ENCODE measurements around the gene ETV1.

The ETV1 gene

DNA sequence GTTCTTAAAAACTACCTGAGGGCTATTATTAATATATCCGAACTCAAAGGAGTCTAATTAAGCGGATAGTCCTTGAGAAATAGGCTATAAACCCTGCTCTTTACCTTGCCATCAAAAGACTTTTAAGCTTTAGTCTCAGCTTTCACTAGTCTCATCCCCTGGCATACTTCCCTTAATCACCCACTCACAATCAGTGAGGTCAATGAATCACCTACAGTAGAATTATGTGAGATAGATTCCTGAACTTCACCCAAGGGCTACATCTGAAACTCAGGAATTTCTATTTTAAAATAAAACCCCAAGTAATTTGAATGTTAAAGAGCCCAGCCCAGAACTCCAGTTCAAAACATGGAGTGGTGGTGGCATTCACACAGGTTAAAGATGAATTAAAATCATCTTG is 108.7 kb downstream of the ETV1 start:
- DNase-seq (ENCODE audit: low read depth, low spot score), result no peak

DNA sequence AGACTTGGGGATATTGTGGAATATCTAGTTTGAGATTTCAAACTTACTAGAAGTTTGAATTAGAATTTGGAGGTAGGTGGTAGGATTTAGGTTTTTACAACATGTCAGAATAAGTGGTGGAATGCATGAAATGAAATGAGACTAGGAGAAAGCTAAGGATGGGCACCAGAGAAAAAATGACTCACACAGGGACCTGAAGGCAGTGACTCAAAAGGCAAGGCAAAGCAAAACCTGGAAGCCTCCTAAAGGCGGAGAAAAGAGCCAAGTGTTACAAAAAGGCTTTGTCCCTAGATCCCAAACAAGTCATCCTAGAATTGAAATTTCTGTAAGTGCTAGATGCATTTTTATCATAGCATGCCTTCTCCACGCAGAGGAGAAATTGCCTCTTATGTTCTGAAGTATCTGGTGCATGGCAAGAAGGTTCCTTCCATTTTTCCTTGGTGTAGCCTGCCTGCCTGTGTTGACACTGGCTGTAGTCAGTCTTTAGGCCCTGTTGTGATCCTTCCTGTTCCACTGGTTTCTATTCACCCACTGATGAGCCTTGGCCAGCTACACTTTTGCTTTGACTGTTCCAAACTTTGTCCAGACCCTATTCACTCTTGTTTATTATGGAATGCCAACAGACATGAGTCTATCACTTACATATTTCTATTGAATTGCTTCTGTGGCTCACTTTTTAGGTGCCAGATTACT is 109.3 kb downstream of the ETV1 start:
- peak; percentile 3 for DNase-seq (ENCODE audit: low read depth, low spot score)

DNA sequence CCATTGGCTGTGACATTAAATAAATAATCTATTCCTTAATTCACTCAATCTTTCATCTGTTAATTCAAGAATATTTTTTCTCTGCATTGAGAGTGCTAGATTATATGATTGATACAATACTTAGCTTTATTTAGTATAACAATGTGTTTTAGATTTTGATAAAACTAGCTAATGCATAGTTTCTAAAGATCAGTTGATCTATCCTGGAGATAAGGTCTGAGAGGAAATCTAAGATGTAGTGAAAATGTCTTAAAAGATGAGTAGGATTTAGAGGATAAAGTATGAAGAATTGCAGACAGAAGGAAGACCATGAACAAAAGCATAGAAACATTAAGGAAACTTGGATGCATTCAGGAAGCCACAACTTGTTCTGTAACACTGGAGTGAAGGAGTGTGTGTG is 110.3 kb downstream of the ETV1 start:
- no peak for DNase-seq (ENCODE audit: low read depth, low spot score)

DNA sequence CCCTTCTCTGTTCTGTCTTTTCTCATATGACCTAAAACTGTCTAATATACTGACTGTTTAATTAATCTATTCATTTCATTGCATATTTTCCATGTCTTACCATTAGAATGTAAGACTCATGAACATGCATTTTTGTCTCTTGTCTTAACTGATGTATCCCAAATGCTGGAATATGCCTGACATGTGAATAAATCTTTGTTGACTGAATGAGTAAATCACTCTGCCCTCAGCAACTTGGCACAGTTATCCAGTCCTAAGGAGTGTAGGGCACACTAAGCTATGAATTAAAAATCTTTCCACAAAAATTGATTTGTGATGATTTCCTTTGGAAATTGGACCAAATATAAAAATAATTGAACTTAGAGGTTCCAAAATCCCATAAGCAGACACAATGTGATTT is 111.3 kb downstream of the ETV1 start:
- no peak for DNase-seq (ENCODE audit: low read depth, low spot score)

DNA sequence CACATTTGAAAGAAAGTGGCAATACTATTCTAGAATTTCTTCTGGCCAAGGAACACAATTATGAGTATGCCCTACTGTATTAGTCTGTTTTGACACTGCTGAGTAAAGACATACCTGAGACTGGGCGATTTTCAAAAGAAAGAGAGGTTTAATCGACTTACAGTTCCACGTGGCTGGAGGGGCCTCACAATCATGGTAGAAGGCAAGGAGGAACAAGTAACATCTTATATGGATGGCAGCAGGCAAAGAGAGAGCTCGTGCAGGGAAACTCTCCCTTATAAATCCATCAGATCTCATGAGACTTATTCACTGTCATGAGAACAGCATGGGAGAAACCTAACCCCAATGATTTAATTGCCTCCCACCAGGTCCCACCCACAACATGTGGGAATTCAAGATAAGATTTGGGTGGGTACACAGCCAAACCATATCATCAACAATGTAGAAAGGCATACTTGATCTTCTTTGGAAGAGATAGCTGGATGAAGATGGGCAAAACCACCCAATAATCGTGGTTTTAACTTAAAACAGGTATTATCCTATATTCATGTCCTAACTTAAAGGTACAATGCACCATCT is 113.9 kb downstream of the ETV1 start:
- DNase-seq (ENCODE audit: low read depth, low spot score), result no peak

DNA sequence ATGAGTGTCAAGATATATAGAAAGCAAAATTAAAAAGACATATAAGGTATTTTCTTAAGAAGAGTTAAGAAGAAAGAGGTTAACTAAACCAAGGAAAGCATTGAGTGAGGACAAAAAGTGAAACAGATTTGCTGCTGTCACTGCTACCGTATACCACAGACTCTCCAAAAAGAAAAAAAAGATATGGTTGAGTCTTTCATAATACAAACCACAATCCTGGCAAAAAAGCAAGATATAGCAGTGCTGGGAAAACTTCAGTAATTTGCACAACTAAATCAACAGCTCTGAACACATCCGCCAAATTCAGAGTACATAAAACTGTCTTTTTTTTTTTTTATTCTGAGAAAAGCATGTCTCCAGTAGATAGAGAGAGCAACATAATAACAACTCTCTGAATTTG is 114.7 kb downstream of the ETV1 start:
- no peak for DNase-seq (ENCODE audit: low read depth, low spot score)

DNA sequence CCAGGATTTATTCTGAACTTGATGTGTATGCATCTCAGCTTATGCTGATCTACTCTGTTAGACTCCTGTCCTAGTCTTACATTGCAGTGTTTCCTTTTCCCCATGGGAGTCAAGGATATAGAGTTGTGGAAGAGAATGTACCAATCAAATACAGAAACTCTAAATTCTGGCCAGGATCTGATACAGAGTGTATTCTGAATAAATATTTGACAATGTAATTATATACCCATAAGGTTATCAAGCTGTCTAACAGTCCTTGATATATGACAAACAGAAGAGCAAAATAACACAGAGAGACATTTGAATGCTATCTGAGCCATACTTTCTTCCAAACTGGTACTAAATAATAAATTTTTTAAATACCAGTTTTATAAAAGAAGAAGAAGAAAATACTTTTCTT is 116.8 kb downstream of the ETV1 start:
- no peak for DNase-seq (ENCODE audit: low read depth, low spot score)

DNA sequence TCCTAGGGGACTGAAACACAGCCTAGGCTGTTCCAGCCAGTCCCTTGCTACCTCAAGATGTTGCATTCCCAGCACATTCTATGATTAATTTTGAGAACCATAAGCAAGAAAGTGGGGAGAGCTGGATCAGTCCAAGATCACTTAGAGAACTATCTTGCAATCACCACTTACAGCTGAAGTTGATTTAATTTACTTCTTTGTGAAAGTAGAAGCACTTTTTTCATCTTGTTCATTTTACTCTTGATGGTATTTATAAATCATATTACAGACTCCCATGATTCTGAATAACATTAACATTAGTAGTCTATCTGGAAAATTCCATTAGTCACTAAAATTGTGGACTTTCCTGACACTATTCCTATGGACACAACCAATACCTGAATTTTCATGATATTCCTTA is 118.5 kb downstream of the ETV1 start:
- no peak for DNase-seq (ENCODE audit: low read depth, low spot score)

DNA sequence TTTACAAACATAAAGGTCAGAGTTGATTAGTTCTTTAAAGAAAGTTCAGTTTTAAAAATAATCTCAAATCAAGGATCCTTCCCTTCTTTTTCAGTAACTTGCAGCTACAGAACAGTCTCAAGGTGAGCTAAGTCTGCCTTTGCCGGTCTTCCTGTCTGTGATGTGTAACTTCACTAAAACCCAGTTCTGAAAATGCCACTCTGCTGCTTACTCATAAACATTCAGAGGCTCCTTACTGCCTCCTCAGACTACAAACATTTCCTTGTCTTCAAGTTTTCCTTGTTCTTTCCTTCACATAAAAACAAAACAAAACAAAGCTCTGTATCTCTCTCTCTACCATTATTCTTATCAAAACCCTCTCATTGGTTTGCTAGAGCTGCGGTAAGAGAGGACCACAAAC is 128.7 kb downstream of the ETV1 start:
- DNase-seq (ENCODE audit: low read depth, low spot score), result no peak

DNA sequence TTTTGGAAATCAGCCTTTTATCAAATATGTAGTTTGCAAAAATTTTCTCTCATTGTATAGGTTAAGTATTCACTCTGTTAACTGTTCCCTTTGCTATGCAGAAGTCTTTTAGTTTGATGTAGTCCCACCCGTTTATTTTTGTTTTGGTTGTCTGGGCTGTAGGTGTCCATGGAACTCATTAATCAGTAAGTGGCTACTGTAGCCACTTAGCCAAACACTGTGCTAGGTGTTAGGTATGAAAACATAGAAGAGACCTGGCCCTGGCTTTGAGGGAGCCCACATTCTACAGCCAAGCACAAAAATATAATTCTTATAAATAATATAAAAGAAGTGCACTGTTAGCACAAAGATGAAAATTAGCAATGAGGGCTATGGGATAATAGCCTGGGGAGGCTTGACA is 133.5 kb downstream of the ETV1 start:
- no peak for DNase-seq (ENCODE audit: low read depth, low spot score)

DNA sequence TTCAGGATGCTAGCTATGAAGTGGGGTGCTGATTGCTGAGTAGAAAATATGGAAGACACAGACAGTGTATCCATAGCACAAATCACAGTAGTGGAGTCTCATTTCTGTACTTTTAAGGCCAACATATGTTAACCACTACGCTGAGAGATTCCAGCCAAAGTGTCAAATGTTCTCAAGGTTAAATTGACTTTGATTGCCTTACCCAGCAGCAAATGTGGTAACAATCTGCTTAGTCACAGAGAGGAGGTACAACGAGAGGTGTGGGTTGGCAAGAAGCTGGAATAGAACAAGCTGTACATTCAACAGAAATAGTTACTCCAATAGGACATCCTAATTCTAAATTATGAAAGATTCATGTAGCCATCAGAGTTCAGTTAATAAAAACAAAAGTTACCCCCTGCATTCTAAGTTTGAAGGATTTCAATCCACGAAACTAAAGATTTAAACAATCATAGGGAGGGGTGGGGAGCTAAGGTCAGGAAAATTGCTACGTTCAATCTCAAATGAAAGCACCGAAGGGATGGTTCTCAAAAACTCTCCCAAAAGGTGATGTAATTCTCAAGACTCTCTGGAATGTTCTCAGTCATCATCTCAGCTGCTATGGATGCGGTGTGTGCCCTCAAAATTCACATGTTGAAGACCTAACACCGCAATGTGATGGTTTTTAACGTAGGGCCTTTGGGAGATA is 137.0 kb downstream of the ETV1 start:
- no peak for DNase-seq (ENCODE audit: low read depth, low spot score)

DNA sequence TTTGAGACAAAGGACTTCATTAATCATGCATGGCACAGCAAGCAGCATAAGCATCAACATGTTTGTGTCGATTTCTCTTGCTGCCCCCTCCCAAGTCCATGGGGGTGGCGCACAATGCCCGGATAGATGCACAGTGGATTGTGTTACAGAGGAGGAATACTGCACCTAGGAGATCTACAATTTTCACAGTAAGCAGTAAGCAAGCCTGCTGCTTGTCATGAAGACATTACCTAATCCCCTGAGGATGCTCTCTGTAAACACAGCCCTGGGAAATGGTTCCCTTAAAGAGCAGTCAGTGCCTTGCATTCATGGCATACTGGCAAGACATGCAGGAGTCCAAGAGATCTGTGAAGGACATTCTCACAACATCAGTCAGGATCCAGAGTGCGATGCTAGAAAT is 137.7 kb downstream of the ETV1 start:
- DNase-seq (ENCODE audit: low read depth, low spot score), result peak; percentile 38

DNA sequence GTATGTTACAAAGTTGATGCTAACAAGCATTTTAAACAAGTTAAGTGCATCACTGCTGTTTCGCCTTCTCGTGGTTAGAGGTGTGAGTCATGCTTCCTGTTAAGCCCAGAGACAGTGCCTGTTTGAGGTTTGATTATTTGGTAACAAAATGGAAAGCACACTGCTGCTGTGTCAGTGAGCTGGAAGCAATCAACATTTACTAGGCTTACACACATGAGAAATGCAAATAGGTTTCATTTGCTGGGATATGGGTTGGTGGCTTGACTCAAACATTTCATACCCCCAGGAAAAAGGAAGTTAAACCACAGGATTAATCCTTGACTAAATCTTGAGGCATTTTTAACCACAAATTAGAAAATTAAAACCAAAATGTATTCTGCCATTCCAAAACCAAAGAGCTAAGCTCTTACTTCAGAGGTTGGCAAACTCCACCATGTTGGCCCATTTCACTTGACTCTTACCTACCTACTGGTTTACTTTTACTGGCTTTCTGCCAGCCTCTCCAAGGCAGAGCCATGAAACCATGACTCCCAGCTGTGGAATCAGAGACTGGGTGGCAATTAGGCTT is 139.2 kb downstream of the ETV1 start:
- peak; percentile 29 for DNase-seq (ENCODE audit: low read depth, low spot score)

DNA sequence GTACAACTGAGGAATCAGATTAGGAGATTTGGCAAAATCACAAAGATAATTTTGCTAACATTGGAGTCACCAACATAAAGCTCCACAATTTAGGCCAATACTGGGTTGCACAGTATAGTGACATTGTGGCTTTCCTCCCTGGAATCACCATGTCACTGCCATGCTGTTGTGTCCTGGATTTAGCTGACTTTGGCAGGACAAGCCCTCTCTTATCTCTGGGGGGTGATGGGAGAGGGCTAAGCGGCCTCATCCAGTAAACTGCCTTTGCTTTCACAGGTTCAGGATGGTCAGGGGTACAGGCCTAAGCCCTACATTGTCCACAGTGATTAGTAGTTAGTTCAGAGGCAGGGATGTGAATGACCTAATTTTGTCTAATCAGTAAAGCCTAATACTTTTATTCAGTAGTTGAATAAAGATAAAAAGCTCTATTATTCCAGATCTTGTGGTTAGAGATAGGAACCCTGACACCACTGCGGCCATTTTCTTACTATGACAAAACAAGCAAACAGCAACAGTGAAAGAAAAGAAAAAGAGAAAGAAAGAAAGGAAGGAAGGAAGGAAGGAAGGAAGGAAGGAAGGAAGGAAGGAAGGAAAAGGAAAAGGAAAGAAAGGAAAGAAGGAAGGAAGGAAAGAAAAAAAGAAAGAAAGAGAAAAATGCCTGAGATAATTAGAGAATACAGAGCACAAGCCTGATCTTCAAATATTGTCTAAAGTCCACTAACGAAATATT is 140.1 kb downstream of the ETV1 start:
- DNase-seq (ENCODE audit: low read depth, low spot score), result no peak

DNA sequence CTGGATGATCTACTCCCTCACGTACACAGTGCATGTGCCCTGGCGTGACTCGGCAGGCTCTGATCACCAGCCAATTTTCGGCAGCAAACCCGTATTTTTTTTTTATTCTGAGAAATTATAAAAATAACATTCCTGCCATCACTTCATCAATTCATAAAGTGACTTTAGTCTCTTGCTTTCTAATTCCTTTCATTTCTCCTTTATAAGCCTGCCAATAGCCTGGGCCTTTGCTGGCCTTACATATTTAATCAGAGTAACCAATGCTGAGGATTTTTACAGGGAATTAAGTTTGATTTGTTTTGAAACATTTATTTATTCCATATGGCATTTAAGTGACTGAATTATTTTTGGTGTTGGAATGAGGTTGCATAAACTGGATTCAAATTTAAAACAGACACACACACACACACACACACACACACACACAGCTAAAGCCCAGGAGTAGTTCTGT is 140.8 kb downstream of the ETV1 start:
- no peak for DNase-seq (ENCODE audit: low read depth, low spot score)

DNA sequence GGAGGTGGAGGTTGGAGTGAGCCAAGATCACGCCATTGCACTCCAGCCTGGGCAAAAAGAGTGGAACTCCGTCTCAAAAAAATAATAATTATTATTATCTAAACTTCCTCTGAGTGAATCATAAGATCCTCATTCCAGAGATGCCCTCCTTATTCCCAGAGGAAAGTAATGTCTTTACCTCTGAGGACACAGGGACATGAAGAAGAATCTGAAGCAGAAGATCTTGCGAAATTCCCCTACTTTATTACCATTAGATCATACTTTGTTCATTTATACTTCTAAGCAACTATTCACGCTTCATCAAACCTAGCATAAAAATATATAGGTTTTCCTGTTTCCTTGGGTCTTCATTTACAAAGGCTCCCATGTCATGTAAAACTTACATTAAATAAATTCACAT is 143.1 kb downstream of the ETV1 start:
- DNase-seq (ENCODE audit: low read depth, low spot score), result no peak

DNA sequence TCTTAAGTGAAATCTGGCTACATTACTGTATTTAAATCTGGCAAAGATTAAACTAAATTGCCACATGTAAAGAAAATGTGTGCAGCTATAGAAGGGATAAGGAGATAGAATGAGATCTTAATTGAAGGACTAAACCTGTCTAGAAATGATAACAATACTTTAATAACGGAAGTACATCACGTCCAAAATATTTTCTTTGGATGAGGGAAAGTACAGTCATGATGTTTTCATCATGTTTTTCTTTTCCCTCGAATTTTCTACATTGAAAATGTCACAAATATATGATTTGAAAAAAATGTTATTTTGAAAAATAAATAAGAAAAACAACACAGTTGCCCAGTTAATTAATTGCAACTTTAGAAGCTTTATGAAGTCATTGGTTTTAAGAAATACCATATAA is 143.9 kb downstream of the ETV1 start:
- no peak for DNase-seq (ENCODE audit: low read depth, low spot score)

DNA sequence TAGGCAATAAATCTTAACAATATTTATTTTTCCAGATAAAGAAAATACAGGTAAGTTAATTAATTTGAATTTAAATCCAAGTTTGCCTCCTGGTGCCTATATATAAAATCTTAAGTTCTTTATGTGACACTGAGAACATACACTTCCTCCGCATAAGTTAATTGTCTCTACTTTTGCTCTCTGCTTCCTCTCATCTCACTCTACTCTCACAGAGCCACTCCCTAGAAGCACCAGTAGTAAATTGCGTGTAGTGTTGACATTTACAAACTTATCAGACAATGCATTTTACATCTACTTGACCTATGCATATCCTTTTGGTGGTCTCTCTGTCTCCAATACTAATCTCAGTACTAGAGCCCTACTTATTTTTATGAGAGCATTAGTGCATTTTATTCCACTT is 144.5 kb downstream of the ETV1 start:
- DNase-seq (ENCODE audit: low read depth, low spot score), result no peak

DNA sequence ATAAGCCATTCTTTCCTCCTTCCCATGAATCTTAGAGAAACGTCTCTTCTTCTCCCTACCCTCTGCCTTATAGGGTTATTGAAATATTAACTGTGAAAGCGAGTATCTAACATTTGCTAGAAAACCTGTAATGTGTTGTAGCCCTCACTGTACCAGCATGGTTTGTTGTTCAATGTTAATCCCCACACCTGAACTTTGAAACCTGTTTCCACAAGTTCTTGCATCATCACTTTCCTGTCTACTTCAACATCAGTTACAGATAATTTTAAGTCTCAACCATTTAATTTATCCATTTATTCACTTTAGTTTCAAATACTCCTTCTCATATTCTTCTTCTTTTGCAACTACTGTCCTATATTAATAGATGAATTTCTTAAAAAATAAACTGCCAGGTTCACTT is 148.2 kb downstream of the ETV1 start:
- DNase-seq (ENCODE audit: low read depth, low spot score), result no peak

Measured in ELF-1 (cell line).